Stimulated activated CD4-positive, alpha-beta T cell treated with anti-CD3 and anti-CD28 coated beads, Interleukin-2, amount 100 ng/mL, for 48 hours (primary cell): ENCODE results near the gene TVP23B.
"Not testable (repeated sequence)": the region's sequence is repeated elsewhere in the genome, so short reads cannot be mapped to it uniquely, and the experiment has no call there.

ENCODE experiments used
- DNase-seq, 2 donors: peaks; one replicate each; pipeline ENCODE4 v3.0.0-alpha.2; 2020

The TVP23B gene

GRCh38 chr17:18780991-18781718 lies at the start of gene TVP23B:
TSS of gene TVP23B (plus strand) at chr17:18781183. CDS start at chr17:18781294, 111 bp downstream.
- peak; percentile 97 for DNase-seq

DNA sequence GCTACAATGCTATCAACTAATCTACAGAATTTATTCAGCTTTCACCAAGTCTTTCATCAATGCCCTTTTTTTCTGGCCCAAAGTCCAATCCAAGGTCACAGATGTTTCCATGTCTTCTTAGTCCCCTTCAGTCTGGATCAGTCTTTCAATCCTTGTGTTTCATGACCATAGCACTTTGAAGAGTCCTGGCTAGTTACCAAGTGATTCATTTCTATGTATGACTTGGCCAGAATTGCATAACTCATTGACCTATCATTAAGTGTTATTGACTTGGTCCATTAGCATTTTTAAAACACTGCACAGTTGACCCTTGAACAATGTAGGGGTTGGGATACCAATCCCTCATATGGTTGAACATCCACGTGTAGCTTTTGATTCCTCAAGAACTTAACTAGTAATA lies 48.5 kb upstream of the TVP23B start:
- not testable (repeated sequence) for DNase-seq

- not testable (repeated sequence) for DNase-seq
Measured at GRCh38 chr17:18733350-18733749, 47.6 kb upstream of the TVP23B start.

DNA sequence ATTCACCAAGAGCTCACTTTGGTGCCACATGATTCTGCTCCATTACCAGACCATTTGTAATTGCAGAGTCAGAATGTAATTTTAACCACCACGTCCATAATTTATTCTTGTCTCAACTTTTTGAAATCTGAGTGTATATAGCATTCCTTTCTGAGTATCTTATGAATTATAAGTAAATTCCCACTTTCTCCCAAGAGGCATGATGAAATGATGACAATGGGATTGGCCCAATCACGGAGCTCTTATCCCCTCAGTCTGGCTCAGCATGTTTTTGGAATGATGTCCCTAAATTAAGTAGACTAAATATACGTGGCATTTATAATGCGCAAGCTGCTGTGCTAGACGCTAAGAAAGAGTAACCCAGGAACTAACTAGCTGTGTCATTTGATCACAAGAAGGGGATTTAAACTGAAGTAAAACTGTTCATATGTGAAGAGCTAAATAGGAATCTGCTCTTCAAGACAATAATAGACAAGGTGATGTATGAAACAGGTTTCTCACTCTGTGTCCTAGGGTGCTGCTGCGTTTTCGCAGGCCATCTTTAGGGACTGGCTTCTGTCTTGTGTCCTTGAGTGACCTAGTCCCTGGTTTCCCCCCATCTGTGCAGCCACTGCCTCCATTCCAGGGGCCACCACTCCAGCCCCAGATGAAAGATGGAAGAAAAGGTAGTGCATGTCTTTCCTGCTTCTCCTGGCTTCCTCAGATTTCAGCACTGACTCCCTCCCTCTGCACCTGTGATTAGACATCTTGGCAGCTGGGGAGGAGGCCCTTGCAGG lies 41.2 kb upstream of the TVP23B start:
- DNase-seq: not testable (repeated sequence)

- not testable (repeated sequence) for DNase-seq
Measured at GRCh38 chr17:18741228-18741627, 39.8 kb upstream of the TVP23B start.

DNA sequence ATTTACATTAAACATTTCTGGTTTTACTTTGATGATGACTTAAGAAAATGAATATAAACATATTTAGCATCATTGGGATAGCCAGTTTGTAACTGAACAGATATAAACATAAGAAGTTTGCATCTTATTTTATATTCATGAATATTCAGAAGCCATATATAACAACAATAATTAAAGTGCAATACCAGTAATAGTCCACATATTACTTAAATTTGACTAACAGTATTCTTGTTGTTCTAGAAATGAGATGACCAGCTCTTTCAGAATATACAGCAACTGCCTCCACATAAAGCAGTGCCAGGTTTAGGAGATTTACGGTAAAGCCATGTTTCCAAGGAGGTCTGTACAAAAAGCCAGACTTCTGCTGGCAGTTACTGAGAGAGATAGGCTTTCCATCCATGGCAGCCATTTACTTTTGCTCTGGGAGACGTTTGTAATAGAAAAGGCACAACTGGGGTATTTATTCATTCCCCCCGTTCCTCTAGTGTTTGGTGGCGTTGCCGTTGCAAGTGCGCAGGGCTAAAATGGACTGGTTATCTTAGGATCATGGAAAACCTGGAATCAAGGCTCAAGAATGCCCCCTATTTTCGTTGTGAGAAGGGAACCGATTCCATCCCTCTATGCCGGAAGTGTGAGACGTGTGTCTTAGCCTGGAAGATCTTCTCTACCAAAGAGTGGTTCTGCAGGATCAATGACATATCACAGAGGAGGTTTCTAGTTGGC lies 37.1 kb upstream of the TVP23B start, which contains the start of gene FBXW10:
TSS of gene FBXW10 (plus strand) at position 356 of the 723 bp plus-strand sequence. CDS start at position 547, 191 bp downstream.
- not testable (repeated sequence) for DNase-seq

GRCh38 chr17:18744726-18745125 lies 36.3 kb upstream of the TVP23B start:
- not testable (repeated sequence) for DNase-seq

DNA sequence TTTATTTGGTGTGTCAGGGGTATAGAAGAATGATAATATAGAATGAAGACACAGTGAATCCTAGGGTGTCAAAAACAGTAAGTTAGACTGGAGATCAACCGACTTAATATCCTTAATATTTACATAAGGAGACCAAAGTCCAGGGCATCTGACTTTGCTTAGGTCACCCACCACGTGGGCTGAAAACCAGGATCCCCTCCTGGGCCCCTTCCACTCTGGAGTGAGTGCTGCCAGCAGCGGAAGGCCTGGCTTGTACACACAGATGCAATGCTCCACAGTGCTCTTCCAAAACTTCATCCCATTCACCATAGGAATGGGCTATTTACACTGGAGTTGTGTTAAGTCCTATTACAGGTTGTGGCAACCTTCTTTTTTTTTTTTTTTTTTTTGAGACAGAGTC lies 34.4 kb upstream of the TVP23B start:
- DNase-seq: not testable (repeated sequence)

- not testable (repeated sequence) for DNase-seq
Measured at GRCh38 chr17:18747501-18747900, 33.5 kb upstream of the TVP23B start.

DNA sequence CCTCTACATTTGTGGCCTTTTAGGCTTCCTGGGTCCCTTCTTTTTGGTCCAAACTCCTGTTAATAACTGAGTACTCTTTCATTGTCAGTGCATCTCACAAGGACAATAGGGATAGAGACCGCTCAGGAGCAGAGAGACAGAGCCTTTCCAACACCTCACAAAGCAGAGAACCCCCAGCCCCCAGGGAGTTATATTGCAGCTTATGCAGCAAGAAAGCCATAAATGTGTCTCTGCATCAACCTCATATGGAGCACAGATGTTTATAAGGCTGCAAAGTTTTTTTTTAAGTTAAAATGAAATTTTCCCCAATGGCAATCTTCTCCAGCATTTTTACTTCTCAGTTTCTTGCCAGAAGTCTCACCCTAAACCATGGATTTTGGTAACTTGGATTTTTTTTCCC lies 30.7 kb upstream of the TVP23B start:
- not testable (repeated sequence) for DNase-seq

GRCh38 chr17:18753829-18754409 lies 27.1 kb upstream of the TVP23B start:
- DNase-seq: not testable (repeated sequence)

GRCh38 chr17:18755969-18756368 lies 25.0 kb upstream of the TVP23B start:
- DNase-seq: not testable (repeated sequence)

GRCh38 chr17:18757368-18758044 lies 23.5 kb upstream of the TVP23B start:
- DNase-seq: not testable (repeated sequence)

- not testable (repeated sequence) for DNase-seq
Measured at GRCh38 chr17:18758344-18758743, 22.6 kb upstream of the TVP23B start.

DNA sequence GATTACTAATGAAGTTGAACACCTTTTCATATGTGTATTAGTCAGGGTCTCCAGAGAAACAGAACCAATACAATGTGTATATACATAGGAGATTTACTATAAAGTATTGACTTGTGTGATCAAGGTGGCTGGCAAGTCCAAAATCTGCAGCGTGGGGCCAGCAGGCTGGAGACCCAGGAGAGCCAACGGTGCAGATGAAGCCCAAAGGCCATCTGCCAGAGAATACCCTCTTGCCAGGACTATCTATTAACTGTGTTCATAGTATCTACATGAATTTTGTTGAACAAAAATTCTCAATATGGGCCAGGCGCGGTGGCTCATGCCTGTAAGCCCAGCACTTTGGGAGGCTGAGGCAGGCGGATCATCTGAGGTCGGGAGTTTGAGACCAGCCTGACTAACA lies 20.8 kb upstream of the TVP23B start:
- not testable (repeated sequence) for DNase-seq

- DNase-seq: not testable (repeated sequence)
Measured at GRCh38 chr17:18770572-18770971, 10.4 kb upstream of the TVP23B start.

GRCh38 chr17:18771066-18771465 lies 9.9 kb upstream of the TVP23B start:
- DNase-seq: not testable (repeated sequence)

DNA sequence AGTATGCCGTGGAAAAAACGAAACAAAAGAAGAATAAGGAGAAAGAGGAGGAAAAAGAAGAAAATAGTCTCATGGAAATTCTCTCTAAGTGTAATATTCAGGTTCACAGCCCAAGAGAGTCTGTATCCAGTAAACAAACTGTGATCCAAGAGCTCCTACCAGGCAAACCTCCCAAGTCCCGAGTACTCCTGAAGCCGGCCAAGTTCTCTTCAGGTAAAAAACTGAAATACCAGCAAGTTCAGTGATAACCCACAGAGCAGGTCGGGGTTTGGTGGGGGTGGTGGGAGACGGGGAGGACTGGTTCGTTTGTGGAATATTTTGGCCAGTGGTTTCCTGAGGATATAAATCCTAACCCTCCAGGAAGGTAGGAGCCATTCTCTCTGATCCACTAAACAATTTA lies 8.5 kb upstream of the TVP23B start:
- DNase-seq: no peak

DNA sequence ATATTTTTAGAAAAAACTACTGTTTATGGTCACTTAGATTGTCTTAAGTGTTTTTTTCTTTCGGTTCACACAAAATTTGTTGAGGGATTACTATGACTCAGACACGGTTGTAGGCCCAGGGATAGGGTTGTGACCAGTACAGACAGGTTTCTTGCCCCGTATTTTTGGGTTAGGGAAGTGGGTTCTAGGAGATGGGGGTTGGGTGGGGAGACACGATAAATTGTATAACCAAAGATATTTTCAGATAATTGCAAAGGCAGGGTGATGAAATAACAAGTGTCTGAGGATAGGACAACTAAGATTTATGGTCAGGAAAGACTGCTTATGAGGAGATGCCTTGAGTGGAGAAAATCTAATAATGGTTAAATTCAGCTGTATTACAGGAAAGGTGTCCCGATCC lies 822 bp downstream of the TVP23B start:
- DNase-seq: not testable (repeated sequence)

DNA sequence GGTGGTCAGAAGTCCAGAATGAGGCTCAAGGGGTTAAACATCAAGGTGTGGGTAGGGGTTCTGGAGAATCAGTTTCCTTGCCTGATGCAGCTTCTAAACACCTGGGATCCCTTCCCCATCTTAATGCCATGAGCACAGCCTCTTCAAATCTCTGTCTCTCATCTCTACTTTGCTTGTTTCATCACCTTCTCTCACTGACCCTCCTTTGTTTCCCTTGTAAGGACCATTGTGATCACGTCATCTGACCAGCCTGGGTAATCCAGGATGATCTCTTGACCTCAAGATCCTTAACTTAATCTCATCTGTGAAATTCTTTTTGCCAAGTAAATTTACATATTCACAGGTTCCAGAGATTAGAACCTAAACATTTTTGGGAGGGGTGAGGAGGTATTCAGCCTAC lies 5.0 kb downstream of the TVP23B start:
- DNase-seq: not testable (repeated sequence)

- DNase-seq: not testable (repeated sequence)
Measured at GRCh38 chr17:18786890-18787289, 5.9 kb downstream of the TVP23B start.

- DNase-seq: not testable (repeated sequence)
Measured at GRCh38 chr17:18791402-18791801, 10.4 kb downstream of the TVP23B start.
